Muscle of back (tissue), 13 donors: ENCODE results near the gene WDR59. TPM values are rescaled to one million over a fixed set of nuclear protein-coding genes. Genes with fewer than 3 reads are reported as not detected.
"Not testable (repeated sequence)": the region's sequence is repeated elsewhere in the genome, so short reads cannot be mapped to it uniquely, and the experiment has no call there.

ENCODE experiments used
- DNase-seq, 3 donors: peaks; one replicate each; pipeline versions ENCODE4 v3.0.0 to v3.0.0-alpha.2; 2013
- long read RNA-seq, 9 donors: transcript quantifications; one replicate each; lab custom pipeline, GENCODE V29; 2026
- polyA plus RNA-seq, 10 donors: library from polyadenylated mRNA; unstranded; fragments of 120-200 nt; gene quantifications; one replicate each; pipeline ENCODE4 v1.2.1, GENCODE V29; 2013; ENCODE audit not compliant: insufficient read length in 10 of 10

WDR59 gene
- polyA plus RNA-seq, result 10 to 100 TPM; 32.0 to 61.8 (median 44.8) TPM
- long read RNA-seq, donor 1, result 0 reads
- long read RNA-seq, donor 2, partial matches to known transcripts, result 0 of 1 reads
- long read RNA-seq, donor 2, other reads (novel, unspliced or antisense), result 0 of 1 reads
- long read RNA-seq, donor 3, result 0 reads
- long read RNA-seq, donor 4, full-length matches to known transcripts, result 1 of 1 reads
- long read RNA-seq, donor 4, partial matches to known transcripts, result 0 of 1 reads
- long read RNA-seq, donor 4, other reads (novel, unspliced or antisense), result 0 of 1 reads
- long read RNA-seq, donor 5, partial matches to known transcripts, result 7 of 52 reads
- long read RNA-seq, donor 5, other reads (novel, unspliced or antisense), result 43 of 52 reads
- long read RNA-seq, donor 6, full-length matches to known transcripts, result 3 of 3 reads
- long read RNA-seq, donor 6, partial matches to known transcripts, result 0 of 3 reads
- long read RNA-seq, donor 6, other reads (novel, unspliced or antisense), result 0 of 3 reads
- long read RNA-seq, donor 7, partial matches to known transcripts, result 11 of 32 reads
- long read RNA-seq, donor 7, other reads (novel, unspliced or antisense), result 18 of 32 reads
- long read RNA-seq, donor 8, full-length matches to known transcripts, result 2 of 2 reads
- long read RNA-seq, donor 8, partial matches to known transcripts, result 0 of 2 reads
- long read RNA-seq, donor 8, other reads (novel, unspliced or antisense), result 0 of 2 reads
- long read RNA-seq, donor 9, result 0 reads

DNA sequence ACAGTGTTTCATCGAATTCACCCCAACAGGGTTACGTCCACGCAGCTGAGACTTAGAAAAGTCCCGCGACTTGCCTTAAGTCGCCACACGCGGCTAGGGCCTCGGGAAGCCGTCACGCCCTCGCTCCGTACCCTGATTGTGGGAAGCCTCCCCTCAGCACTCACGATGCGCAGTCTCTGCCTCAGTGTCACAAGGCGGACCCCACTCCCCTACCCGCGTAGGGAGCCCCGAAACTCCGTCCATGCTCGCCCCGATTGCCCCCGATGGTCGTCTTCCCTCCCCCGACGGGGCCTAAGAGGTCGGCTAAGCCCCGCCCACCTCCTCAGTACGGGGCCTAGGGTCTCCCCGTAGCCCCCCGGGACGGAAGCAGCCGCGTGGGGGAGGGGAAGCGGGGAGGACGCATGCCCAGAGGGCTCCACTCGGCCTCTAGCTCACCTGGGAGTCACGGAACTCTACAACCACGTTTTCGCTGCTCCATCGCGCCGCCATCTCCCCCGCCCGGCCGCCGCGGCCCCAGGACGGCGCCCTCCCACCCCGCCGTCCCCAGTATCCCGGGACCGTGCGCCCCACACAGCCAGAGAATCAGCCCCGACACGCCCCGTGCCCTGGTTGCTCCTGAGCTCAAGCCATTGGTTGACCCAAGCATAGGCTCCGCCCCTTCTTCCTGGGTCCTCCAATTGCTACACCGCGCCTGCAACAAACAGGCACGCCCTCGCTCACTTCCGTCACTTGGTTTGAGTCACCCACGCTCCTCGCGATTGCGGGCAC lies at the start of gene WDR59:
TSS of gene WDR59 (minus strand) at position 595 of the 768 bp plus-strand sequence. CDS start at position 489, 106 bp downstream.
- peak; percentile 99 to 100 (median 99) for DNase-seq

GRCh38 chr16:75032655-75033054 lies 47.7 kb upstream of the WDR59 start:
- DNase-seq, result no peak

GRCh38 chr16:75029854-75030253 lies 44.9 kb upstream of the WDR59 start:
- DNase-seq, result peak in 1 of 3 donors; percentile 51

DNA sequence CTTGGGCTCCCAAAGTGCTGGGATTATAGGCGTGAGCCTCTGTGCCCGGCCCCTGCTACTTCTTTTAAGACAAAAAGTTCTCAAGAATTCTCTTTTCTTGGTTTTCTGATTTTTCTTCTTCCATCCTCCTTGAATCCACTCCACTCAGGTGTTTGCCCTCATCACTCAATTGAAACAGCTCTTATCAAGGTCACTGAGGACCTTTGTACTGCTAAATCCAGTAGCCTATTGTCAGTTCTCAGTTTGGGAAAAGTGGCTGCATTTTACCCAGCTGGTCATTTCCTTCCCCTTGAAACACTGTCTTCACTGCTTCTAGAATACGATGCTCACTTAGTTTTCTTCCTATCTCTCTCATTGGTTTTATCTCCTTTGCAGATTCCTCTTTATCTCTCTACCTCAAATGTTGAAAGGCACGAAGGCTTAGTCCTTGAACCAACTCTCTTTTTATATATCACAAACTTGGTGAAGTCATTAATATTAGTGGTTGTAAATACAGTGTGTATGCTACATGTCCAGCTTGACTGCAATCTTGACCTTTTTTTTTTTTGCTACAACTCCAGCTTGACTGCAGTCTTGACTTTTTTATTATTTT lies 43.7 kb upstream of the WDR59 start:
- no peak for DNase-seq

DNA sequence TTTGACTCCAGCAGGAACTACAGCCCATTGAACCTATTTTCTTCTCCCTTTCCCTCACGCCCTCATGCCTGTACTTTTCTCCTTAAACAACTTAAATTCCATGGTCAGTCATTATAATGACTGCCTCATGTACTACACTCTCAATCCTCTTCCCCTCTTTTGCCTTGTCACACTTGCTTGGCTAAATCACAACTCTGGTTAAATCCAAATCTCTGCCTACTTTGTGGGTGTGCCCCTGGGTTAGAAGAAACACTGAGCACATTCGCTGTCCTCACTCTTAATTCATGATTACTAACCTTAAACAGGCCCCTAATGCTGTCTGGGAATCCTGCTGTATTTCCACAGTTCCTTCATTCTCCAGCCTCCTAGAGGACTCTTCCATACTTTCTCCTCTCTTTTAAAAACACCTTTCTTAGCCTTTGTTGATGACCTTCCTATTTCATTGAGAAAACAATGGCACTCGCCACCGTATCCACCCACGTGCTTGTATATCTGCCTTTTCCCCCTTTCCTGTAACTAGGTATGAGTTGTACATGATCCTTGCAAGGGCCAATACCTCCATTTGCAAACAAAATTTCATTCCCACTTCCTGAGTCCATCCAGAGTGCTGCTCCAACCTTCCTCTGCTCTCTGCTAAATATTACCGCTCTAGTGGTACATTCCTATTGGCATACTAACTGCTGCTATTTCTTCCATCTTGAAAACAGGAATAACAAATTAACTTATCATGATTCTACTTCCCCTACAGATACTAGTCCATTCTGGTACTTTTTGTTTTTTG lies 42.8 kb upstream of the WDR59 start:
- DNase-seq, result no peak

DNA sequence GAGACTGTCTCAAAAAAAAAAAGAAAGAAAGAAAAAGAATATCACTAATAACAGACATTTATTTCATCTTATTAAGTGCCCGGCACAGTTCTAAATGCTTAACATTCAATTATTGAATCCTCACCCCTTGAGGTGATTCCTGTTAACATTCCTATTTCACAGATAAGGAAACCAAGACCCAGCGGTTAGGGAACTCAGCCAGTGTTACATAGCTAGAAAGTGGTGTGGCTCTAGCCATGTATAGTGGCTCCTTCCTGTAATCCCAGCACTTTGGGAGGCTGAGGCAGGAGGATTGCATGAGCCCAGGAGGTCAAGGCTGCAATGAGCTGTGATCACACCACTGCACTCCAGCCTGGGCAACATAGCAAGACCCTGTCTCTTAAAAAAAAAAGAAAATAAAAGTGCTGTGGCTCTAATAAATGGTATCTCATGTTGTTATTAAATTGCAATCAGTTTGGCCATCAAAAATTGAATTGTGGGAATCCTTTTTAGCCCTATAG lies 42.0 kb upstream of the WDR59 start:
- DNase-seq, result no peak

DNA sequence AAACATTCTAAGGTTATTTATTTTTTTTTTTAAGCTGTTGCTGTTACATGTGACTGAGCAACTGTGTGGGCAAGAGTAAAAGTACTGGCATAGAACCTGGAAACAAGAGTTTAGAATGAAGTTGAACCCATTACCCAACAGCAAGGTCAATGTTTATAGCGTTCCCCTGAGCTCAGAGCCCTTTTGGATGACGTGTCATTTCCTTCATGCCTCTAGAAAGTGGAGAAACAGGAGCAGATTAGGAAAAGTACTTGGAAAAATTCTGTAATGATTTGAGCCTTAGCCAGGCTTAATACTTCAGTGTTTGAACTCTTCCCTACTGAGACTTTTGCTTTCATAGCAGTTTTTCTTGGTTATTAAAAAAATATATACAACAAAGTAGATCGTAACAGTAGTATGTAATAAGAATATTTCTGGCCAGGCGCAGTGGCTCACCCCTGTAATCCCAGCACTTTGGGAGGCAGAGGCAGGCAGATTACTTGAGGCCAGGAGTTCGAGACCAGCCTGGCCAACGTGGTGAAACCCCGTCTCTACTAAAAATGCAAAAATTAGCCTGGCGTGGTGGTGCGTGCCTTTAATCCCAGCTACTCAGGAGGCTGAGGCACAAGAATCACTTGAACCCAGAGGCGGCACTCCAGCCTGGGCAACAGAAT lies 41.4 kb upstream of the WDR59 start:
- DNase-seq, result peak; percentile 86 to 92 (median 88)

- peak; percentile 36 to 67 (median 45) for DNase-seq
Observed at GRCh38 chr16:75025761-75026160, 40.8 kb upstream of the WDR59 start.

- no peak for DNase-seq
Observed at GRCh38 chr16:75024594-75024993, 39.7 kb upstream of the WDR59 start.

- DNase-seq, result no peak
Observed at GRCh38 chr16:75024182-75024581, 39.3 kb upstream of the WDR59 start.

GRCh38 chr16:75023009-75023408 lies 38.1 kb upstream of the WDR59 start:
- DNase-seq, result no peak

DNA sequence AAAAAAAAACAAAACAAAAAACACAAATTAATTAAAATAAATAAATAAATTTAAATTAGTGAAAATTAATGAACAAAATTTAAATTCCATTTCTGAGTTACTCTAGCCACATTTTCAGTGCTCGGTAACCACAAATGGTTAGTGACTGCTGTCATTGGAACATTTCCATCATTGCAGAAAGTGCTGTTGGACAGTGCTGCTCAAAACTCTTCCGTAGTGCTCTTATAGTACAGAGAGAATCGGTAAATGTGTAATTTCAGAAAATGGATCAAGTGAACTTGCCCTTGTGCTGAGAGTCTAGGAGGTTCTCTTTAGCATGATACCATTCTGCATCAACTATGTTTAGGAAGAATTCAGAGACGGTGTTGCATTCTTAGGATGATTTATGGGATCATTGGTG lies 37.6 kb upstream of the WDR59 start:
- no peak for DNase-seq

- no peak for DNase-seq
Observed at GRCh38 chr16:75021410-75021809, 36.5 kb upstream of the WDR59 start.

DNA sequence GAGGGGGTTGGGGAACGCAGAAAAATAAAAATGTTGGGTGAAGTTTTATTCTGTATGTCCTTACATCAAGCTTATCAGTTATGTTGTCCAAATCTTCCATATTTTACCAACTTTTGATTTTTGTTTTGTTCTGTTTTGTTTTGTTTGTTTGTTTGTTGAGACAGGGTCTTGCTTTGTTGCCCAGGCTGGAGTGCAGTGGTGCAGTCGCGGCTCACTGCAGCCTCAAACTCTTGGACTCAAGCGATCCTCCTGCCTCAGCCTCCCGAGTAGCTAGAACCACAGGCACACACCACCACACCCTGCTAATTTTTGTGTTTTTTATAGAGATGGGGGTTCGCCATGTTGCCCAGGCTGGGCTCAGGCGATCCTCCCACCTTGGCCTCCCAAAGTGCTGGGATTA lies 34.7 kb upstream of the WDR59 start:
- DNase-seq, result no peak

- no peak for DNase-seq
Observed at GRCh38 chr16:75019007-75019406, 34.1 kb upstream of the WDR59 start.

- no peak for DNase-seq
Observed at GRCh38 chr16:75017670-75018525, 33.0 kb upstream of the WDR59 start.

- not testable (repeated sequence) for DNase-seq
Observed at GRCh38 chr16:75016451-75017081, 31.6 kb upstream of the WDR59 start.

- no peak for DNase-seq
Observed at GRCh38 chr16:75014318-75014717, 29.4 kb upstream of the WDR59 start.

DNA sequence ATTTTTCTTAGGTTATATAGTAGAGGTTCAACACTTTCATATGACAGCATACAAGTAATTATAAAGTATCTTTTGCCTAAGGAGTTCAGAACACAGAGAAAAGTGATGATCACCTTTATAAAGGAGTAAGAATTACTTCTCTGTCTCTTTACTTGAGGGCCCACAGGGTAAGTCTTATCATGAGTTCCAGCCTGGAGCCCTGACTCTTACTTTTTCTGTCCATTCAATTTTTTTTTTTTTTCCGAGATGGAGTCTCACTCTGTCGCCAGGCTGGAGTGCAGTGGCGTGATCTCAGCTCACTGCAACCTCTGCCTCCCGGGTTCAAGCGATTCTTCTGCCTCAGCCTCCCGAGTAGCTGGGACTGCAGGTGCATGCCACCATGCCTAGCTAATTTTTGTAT lies 28.2 kb upstream of the WDR59 start:
- not testable (repeated sequence) for DNase-seq
